Calu3 (cell line): ENCODE results near the gene MYO1B. TPM values are rescaled to one million over a fixed set of nuclear protein-coding genes. Genes with fewer than 3 reads are reported as not detected.

Source experiments
- BruUV-seq: library from RNA; stranded (reverse); fragments of 400-500 nt; replicated peaks from 2 replicates; lab custom pipeline; 2021; lab: Mats Ljungman, UMichigan
- CTCF ChIA-PET: fragments of 300-600 bp; sonication (Branson Sonifier 250); formaldehyde crosslinking; loops from one replicate; lab custom pipeline; 2022; ENCODE audit warnings: antibody characterized with exemption; lab: Charles Lee
- DNase-seq: peaks from one replicate; pipeline ENCODE4 v3.0.0; 2022
- H3K27ac Mint-ChIP-seq: one replicate; pipeline ENCODE4 v1.8.0; 2022; ENCODE audit warnings: mixed read lengths; ENCODE audit not compliant: unreplicated experiment
- H3K27me3 Mint-ChIP-seq: one replicate; pipeline ENCODE4 v1.8.0; 2022; ENCODE audit warnings: mixed read lengths; ENCODE audit not compliant: unreplicated experiment
- H3K36me3 Mint-ChIP-seq: one replicate; pipeline ENCODE4 v1.8.0; 2022; ENCODE audit warnings: mild to moderate bottlenecking, moderate library complexity, mixed read lengths; ENCODE audit not compliant: insufficient read depth, unreplicated experiment
- H3K4me1 Mint-ChIP-seq: one replicate; pipeline ENCODE4 v1.8.0; 2022; ENCODE audit warnings: mild to moderate bottlenecking, low read depth, mixed read lengths; ENCODE audit not compliant: unreplicated experiment
- H3K4me3 Mint-ChIP-seq: one replicate; pipeline ENCODE4 v1.8.0; 2022; ENCODE audit warnings: mild to moderate bottlenecking, low read depth, moderate library complexity, mixed read lengths; ENCODE audit not compliant: unreplicated experiment
- H3K9me3 Mint-ChIP-seq: one replicate; pipeline ENCODE4 v1.8.0; 2022; ENCODE audit warnings: low read depth, mixed read lengths; ENCODE audit not compliant: unreplicated experiment
- intact Hi-C: fragments of 100-400 bp; cut with micrococcal nuclease; formaldehyde crosslinking; loops from one replicate; pipeline ENCODE4 v1.10.0; 2022; ENCODE audit not compliant: unreplicated experiment
- total RNA-seq: library from RNA; stranded (reverse); gene quantifications from 2 replicates; pipeline ENCODE4 v1.2.3, GENCODE V29; 2022
- TF ChIP-seq, protein P1 (sequence below): fragments of 200-600 bp; IDR thresholded peaks from one replicate; pipeline ENCODE4 v1.8.0; 2022; ENCODE audit warnings: antibody characterized with exemption; ENCODE audit not compliant: unreplicated experiment

MYO1B gene
- total RNA-seq, 1 experiment from 2014 or later: 64.5 TPM

DNA sequence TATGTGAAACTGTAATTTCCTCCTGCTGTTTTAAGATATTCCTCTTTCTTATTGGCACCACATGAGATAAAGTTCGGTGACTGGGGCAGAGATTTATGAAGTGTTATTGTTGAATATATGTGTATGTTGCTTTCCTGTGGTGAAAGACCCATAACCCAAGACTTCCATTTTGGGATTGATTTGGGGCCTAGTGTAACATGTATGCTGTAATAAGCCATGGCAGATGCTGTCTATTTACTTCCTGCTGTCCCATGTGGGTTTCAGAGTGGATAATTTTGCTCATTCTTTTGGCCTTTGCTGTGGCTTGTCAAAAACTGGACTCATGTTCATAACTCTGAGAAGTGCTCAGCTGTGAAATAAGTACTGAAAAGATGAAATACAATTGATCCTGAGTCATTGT, 10.8 kb upstream of the MYO1B start:
- intact Hi-C loops: loop anchor here (5.0 kb wide), 2 partner anchors 67 to 268 kb away; no protein-coding TSS in a partner anchor
- Mint-ChIP-seq H3K27me3 (no peaks in the 10 kb centered on the region), H3K27ac (no peak overlapping the region), H3K4me3 (no peak overlapping the region), H3K4me1 (peaks cover 15% of the 10 kb centered on the region), H3K9me3 (no peaks in the 10 kb centered on the region), H3K36me3 (no peaks in the 10 kb centered on the region)
- TF ChIP-seq, protein P1, sequence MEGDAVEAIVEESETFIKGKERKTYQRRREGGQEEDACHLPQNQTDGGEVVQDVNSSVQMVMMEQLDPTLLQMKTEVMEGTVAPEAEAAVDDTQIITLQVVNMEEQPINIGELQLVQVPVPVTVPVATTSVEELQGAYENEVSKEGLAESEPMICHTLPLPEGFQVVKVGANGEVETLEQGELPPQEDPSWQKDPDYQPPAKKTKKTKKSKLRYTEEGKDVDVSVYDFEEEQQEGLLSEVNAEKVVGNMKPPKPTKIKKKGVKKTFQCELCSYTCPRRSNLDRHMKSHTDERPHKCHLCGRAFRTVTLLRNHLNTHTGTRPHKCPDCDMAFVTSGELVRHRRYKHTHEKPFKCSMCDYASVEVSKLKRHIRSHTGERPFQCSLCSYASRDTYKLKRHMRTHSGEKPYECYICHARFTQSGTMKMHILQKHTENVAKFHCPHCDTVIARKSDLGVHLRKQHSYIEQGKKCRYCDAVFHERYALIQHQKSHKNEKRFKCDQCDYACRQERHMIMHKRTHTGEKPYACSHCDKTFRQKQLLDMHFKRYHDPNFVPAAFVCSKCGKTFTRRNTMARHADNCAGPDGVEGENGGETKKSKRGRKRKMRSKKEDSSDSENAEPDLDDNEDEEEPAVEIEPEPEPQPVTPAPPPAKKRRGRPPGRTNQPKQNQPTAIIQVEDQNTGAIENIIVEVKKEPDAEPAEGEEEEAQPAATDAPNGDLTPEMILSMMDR: no peak
- no TSS peak for BruUV-seq
- CTCF ChIA-PET: no interaction called here
- DNase-seq: no peak

DNA sequence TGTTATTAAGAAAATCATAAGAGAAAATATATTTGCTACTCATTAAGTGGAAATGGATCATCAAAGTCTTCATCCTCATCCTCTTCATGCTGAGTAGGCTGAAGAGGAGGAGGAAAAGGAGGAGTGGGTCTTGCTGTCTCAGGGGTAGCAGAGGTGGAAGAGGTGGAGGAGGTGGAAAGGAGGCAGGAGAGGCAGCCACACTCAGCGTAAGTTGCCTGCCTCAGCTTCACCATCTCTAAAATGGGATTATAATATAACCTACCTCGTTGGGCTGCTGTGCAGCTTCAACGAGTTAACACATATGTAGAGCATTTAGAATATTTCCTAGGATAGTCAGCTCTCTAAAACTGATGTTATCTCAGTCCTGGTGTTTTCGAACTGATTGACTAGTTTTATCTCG, 4.3 kb upstream of the MYO1B start:
- TF ChIP-seq, protein P1: no peak
- no peaks in the 10 kb centered on the region for H3K4me1 Mint-ChIP-seq
- no peak overlapping the region for H3K4me3 Mint-ChIP-seq
- DNase-seq: no peak
- intact Hi-C loops: no loop called here
- BruUV-seq: no TSS peak
- CTCF ChIA-PET: no interaction called here
- H3K27ac Mint-ChIP-seq: no peak overlapping the region
- H3K9me3 Mint-ChIP-seq: no peaks in the 10 kb centered on the region
- H3K36me3 Mint-ChIP-seq: peaks cover 12% of the 10 kb centered on the region
- H3K27me3 Mint-ChIP-seq: no peaks in the 10 kb centered on the region

DNA sequence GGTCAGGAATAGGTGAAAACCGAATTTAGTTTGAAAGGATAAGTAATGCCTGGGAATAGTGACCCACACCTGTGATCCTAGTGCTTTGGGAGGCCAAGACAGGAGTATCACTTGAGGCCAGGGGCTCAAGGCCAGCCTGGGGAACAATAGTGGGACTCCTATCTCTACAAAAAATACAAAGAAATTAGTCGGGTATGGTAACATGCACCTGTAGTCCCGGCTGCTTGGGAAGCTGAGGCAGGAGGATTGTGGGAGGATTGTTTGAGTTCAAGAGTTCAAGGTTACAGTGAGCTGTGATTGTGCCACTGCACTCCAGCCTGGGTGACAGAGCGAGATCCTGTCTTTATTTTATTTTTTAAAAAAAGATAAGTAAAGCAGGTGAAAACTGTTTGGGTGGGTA, 3.8 kb upstream of the MYO1B start:
- no peak for DNase-seq
- TF ChIP-seq, protein P1: no peak
- Mint-ChIP-seq H3K4me3 (no peak overlapping the region), H3K9me3 (no peaks in the 10 kb centered on the region), H3K27ac (no peak overlapping the region), H3K4me1 (peaks cover 4% of the 10 kb centered on the region), H3K27me3 (no peaks in the 10 kb centered on the region), H3K36me3 (peaks cover 17% of the 10 kb centered on the region)
- no TSS peak for BruUV-seq
- CTCF ChIA-PET: interaction anchor here (0.5 kb wide), 1 partner anchor 55 kb away, joined by 3 read pairs; no protein-coding TSS in a partner anchor
- intact Hi-C loops: no loop called here

DNA sequence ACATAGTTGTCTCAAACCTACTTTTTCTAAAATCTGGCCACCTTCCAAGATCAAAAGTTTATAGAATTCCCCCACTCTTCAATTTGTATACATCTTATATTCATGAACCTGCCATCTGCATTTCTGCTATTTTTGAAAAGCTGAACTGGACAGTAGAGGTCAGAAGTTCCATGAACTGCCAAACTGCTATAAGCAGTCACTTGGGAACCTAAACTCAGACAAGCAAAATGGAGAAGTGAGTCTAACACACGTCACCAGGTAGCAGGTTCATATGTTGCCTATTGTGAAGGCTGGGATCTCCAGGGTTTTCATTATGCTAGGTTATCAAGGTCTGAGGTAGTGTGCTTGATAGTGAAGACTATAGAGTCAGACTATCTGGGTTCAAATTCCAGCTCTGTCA, 2.0 kb upstream of the MYO1B start:
- peaks cover 22% of the 10 kb centered on the region for H3K4me1 Mint-ChIP-seq
- no peak for DNase-seq
- peaks cover 34% of the 10 kb centered on the region for H3K36me3 Mint-ChIP-seq
- no peaks in the 10 kb centered on the region for H3K9me3 Mint-ChIP-seq
- CTCF ChIA-PET: no interaction called here
- no peak overlapping the region for H3K4me3 Mint-ChIP-seq
- no TSS peak for BruUV-seq
- H3K27me3 Mint-ChIP-seq: no peaks in the 10 kb centered on the region
- intact Hi-C loops: no loop called here
- no peak overlapping the region for H3K27ac Mint-ChIP-seq
- TF ChIP-seq, protein P1: no peak
